ENCODE measurements around the gene UNC13B. TPM values are rescaled to one million over a fixed set of nuclear protein-coding genes. Genes with fewer than 3 reads are reported as not detected.

The UNC13B gene
- total RNA-seq, 1 experiment from 2014 or later = 49.3 TPM

GRCh38 chr9:35271637-35272036 lies 109.8 kb downstream of the UNC13B start (continued):
- TF ChIP-seq ZMAT4 (CRISPR knock-in tag; IDR thresholded peaks at IDR 0.05) = no peak
- no peak for TF ChIP-seq PRDM15 (CRISPR knock-in tag; IDR thresholded peaks at IDR 0.05)
- TF ChIP-seq, protein P1, sequence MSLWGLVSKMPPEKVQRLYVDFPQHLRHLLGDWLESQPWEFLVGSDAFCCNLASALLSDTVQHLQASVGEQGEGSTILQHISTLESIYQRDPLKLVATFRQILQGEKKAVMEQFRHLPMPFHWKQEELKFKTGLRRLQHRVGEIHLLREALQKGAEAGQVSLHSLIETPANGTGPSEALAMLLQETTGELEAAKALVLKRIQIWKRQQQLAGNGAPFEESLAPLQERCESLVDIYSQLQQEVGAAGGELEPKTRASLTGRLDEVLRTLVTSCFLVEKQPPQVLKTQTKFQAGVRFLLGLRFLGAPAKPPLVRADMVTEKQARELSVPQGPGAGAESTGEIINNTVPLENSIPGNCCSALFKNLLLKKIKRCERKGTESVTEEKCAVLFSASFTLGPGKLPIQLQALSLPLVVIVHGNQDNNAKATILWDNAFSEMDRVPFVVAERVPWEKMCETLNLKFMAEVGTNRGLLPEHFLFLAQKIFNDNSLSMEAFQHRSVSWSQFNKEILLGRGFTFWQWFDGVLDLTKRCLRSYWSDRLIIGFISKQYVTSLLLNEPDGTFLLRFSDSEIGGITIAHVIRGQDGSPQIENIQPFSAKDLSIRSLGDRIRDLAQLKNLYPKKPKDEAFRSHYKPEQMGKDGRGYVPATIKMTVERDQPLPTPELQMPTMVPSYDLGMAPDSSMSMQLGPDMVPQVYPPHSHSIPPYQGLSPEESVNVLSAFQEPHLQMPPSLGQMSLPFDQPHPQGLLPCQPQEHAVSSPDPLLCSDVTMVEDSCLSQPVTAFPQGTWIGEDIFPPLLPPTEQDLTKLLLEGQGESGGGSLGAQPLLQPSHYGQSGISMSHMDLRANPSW (CRISPR knock-in tag; conservative IDR thresholded peaks at IDR 0.05; ENCODE audit: low read depth) = no peak
- TF ChIP-seq ZSCAN18 (CRISPR knock-in tag; IDR thresholded peaks at IDR 0.05) = no peak
- TF ChIP-seq NR3C1 (CRISPR knock-in tag; conservative IDR thresholded peaks at IDR 0.05; ENCODE audit: low read depth) = no peak
- no peak for TF ChIP-seq RORB (CRISPR knock-in tag; IDR thresholded peaks at IDR 0.05)

DNA sequence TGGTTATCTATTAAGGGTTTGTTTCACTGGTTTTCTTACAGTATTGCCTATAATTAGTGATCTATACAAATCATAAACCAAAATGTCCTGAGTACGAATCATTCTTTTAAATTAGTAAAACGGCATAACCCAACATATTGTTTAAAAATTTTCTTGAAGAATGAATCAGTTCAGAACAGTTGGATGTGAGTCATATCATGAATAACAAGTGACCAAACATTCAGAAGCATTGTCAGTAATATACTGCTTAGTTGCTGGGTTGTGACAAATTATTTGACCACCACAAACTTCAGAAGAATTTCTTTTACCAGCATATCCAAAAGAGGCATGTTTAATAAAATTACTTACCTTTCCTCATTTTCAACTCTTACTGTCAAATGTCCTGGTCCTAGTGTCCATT lies 111.2 kb downstream of the UNC13B start:
- DNase-seq (ENCODE audit: low spot score) (no peak), ATAC-seq (no peak)
- H3K4me3 Mint-ChIP-seq = no peak overlapping the region
- H3K9me3 Mint-ChIP-seq = no peaks in the 10 kb centered on the region
- H3K27ac Mint-ChIP-seq = no peak overlapping the region
- H3K27me3 Mint-ChIP-seq (ENCODE audit: low read depth) = no peaks in the 10 kb centered on the region; the same call in 1 of the 2 replicates
- peaks cover 10% of the 10 kb centered on the region for H3K4me1 Mint-ChIP-seq
- POLR2A ChIA-PET = no interaction called here
- TF ChIP-seq MLX (CRISPR knock-in tag; IDR thresholded peaks at IDR 0.05) (no peak), ZNF263 (CRISPR knock-in tag; IDR thresholded peaks at IDR 0.05; ENCODE audit: low read depth) (no peak), EMX1 (CRISPR knock-in tag; IDR thresholded peaks at IDR 0.05) (no peak)
- TF ChIP-seq, protein P2, sequence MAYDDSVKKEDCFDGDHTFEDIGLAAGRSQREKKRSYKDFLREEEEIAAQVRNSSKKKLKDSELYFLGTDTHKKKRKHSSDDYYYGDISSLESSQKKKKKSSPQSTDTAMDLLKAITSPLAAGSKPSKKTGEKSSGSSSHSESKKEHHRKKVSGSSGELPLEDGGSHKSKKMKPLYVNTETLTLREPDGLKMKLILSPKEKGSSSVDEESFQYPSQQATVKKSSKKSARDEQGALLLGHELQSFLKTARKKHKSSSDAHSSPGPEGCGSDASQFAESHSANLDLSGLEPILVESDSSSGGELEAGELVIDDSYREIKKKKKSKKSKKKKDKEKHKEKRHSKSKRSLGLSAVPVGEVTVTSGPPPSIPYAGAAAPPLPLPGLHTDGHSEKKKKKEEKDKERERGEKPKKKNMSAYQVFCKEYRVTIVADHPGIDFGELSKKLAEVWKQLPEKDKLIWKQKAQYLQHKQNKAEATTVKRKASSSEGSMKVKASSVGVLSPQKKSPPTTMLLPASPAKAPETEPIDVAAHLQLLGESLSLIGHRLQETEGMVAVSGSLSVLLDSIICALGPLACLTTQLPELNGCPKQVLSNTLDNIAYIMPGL (CRISPR knock-in tag; IDR thresholded peaks at IDR 0.05) = no peak
- CTCF ChIA-PET = no interaction called here
- H3K36me3 Mint-ChIP-seq = no peaks in the 10 kb centered on the region

DNA sequence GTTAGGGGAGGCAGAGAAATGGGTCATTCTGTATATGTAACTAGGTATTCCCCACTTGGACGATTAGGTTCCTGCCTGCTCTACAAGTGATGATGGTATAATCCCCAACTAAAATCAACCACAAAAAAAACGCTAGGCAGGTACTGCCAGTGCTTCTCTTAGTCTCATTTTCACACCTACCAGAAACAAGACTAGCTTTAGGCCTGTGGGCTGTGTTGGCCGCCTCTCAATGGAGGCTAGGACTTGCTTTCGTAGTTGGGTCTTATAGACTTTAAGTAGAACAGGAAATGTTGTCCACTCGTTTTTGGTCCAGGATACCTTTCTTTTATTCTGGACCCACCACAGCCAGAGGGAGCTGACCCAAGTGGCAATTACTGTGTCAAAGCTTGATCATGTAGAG lies 111.8 kb downstream of the UNC13B start:
- ATAC-seq (no peak), DNase-seq (ENCODE audit: low spot score) (no peak)
- Mint-ChIP-seq H3K27ac (no peak overlapping the region), H3K4me1 (peaks cover 8% of the 10 kb centered on the region), H3K9me3 (no peaks in the 10 kb centered on the region), H3K4me3 (no peak overlapping the region), H3K36me3 (no peaks in the 10 kb centered on the region), H3K27me3 (ENCODE audit: low read depth) (no peaks in the 10 kb centered on the region; the same call in 1 of the 2 replicates)
- CTCF ChIA-PET = interaction anchor here (1.1 kb wide), 1 partner anchor 15 kb away, joined by 3 read pairs; no protein-coding TSS in a partner anchor
- POLR2A ChIA-PET = no interaction called here
- TF ChIP-seq, protein P3, sequence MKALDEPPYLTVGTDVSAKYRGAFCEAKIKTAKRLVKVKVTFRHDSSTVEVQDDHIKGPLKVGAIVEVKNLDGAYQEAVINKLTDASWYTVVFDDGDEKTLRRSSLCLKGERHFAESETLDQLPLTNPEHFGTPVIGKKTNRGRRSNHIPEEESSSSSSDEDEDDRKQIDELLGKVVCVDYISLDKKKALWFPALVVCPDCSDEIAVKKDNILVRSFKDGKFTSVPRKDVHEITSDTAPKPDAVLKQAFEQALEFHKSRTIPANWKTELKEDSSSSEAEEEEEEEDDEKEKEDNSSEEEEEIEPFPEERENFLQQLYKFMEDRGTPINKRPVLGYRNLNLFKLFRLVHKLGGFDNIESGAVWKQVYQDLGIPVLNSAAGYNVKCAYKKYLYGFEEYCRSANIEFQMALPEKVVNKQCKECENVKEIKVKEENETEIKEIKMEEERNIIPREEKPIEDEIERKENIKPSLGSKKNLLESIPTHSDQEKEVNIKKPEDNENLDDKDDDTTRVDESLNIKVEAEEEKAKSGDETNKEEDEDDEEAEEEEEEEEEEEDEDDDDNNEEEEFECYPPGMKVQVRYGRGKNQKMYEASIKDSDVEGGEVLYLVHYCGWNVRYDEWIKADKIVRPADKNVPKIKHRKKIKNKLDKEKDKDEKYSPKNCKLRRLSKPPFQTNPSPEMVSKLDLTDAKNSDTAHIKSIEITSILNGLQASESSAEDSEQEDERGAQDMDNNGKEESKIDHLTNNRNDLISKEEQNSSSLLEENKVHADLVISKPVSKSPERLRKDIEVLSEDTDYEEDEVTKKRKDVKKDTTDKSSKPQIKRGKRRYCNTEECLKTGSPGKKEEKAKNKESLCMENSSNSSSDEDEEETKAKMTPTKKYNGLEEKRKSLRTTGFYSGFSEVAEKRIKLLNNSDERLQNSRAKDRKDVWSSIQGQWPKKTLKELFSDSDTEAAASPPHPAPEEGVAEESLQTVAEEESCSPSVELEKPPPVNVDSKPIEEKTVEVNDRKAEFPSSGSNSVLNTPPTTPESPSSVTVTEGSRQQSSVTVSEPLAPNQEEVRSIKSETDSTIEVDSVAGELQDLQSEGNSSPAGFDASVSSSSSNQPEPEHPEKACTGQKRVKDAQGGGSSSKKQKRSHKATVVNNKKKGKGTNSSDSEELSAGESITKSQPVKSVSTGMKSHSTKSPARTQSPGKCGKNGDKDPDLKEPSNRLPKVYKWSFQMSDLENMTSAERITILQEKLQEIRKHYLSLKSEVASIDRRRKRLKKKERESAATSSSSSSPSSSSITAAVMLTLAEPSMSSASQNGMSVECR (CRISPR knock-in tag; IDR thresholded peaks at IDR 0.05; ENCODE audit: borderline replicate concordance) = no peak
- TF ChIP-seq JAZF1 (CRISPR knock-in tag; IDR thresholded peaks at IDR 0.05) (no peak), TP53 (CRISPR knock-in tag; IDR thresholded peaks at IDR 0.05) (no peak), NFYB (CRISPR knock-in tag; conservative IDR thresholded peaks at IDR 0.05; ENCODE audit: low read depth) (no peak), PRRX2 (CRISPR knock-in tag; IDR thresholded peaks at IDR 0.05) (no peak)
